ENCODE data around the gene ALDH3A2.
"Not testable (repeated sequence)": the region's sequence is repeated elsewhere in the genome, so short reads cannot be mapped to it uniquely, and the experiment has no call there.

ALDH3A2 gene

GRCh38 chr17:19651451-19652238 lies 3.1 kb downstream of the ALDH3A2 start:
- no peak for DNase-seq (ENCODE audit: low read depth)

GRCh38 chr17:19652595-19652994 lies 4.0 kb downstream of the ALDH3A2 start:
- no peak for DNase-seq (ENCODE audit: low read depth)

- no peak for DNase-seq (ENCODE audit: low read depth)
Observed at GRCh38 chr17:19654342-19654886, 5.9 kb downstream of the ALDH3A2 start.

GRCh38 chr17:19654896-19655295 lies 6.3 kb downstream of the ALDH3A2 start:
- DNase-seq (ENCODE audit: low read depth) = no peak

GRCh38 chr17:19656336-19656735 lies 7.8 kb downstream of the ALDH3A2 start:
- no peak for DNase-seq (ENCODE audit: low read depth)

GRCh38 chr17:19656851-19657581 lies 8.5 kb downstream of the ALDH3A2 start:
- DNase-seq (ENCODE audit: low read depth) = no peak

GRCh38 chr17:19659366-19660177 lies 11.0 kb downstream of the ALDH3A2 start:
- no peak for DNase-seq (ENCODE audit: low read depth)

GRCh38 chr17:19660219-19660870 lies 11.8 kb downstream of the ALDH3A2 start:
- no peak for DNase-seq (ENCODE audit: low read depth)

- DNase-seq (ENCODE audit: low read depth) = no peak
Observed at GRCh38 chr17:19661121-19661520, 12.6 kb downstream of the ALDH3A2 start.

- no peak for DNase-seq (ENCODE audit: low read depth)
Observed at GRCh38 chr17:19663097-19663496, 14.5 kb downstream of the ALDH3A2 start.

GRCh38 chr17:19664136-19664820 lies 15.7 kb downstream of the ALDH3A2 start:
- DNase-seq (ENCODE audit: low read depth) = no peak

GRCh38 chr17:19664821-19665181 lies 16.2 kb downstream of the ALDH3A2 start:
- DNase-seq (ENCODE audit: low read depth) = no peak

- DNase-seq (ENCODE audit: low read depth) = not testable (repeated sequence)
Observed at GRCh38 chr17:19669680-19670079, 21.1 kb downstream of the ALDH3A2 start.

- no peak for DNase-seq (ENCODE audit: low read depth)
Observed at GRCh38 chr17:19670908-19671307, 22.4 kb downstream of the ALDH3A2 start.

- DNase-seq (ENCODE audit: low read depth) = no peak
Observed at GRCh38 chr17:19671433-19671832, 22.9 kb downstream of the ALDH3A2 start.

GRCh38 chr17:19672009-19672750 lies 23.6 kb downstream of the ALDH3A2 start:
- DNase-seq (ENCODE audit: low read depth) = no peak

GRCh38 chr17:19673623-19674022 lies 25.1 kb downstream of the ALDH3A2 start:
- no peak for DNase-seq (ENCODE audit: low read depth)

- no peak for DNase-seq (ENCODE audit: low read depth)
Observed at GRCh38 chr17:19676896-19677295, 28.3 kb downstream of the ALDH3A2 start.

GRCh38 chr17:19677736-19678379 lies 29.3 kb downstream of the ALDH3A2 start:
- no peak for DNase-seq (ENCODE audit: low read depth)
